ENCODE measurements around the gene PFKP.

PFKP gene

GRCh38 chr10:3179174-3179573 is 111.8 kb downstream of the PFKP start:
- no peaks in the 10 kb centered on the region for H3K9me2 ChIP-seq (replicated peaks; ENCODE audit: low read depth, low read length)
- H3K79me2 ChIP-seq (ENCODE audit: insufficient read depth, low read length) = no peaks in the 10 kb centered on the region
- no peak overlapping the region for H3K4me3 ChIP-seq (ENCODE audit: low read length, poor library complexity, severe bottlenecking)
- H2AFZ ChIP-seq (ENCODE audit: low read length) = no peak overlapping the region
- TF ChIP-seq EZH2phosphoT487 (IDR thresholded peaks at IDR 0.05; ENCODE audit: borderline replicate concordance) = no peak
- TF ChIP-seq, protein P1, sequence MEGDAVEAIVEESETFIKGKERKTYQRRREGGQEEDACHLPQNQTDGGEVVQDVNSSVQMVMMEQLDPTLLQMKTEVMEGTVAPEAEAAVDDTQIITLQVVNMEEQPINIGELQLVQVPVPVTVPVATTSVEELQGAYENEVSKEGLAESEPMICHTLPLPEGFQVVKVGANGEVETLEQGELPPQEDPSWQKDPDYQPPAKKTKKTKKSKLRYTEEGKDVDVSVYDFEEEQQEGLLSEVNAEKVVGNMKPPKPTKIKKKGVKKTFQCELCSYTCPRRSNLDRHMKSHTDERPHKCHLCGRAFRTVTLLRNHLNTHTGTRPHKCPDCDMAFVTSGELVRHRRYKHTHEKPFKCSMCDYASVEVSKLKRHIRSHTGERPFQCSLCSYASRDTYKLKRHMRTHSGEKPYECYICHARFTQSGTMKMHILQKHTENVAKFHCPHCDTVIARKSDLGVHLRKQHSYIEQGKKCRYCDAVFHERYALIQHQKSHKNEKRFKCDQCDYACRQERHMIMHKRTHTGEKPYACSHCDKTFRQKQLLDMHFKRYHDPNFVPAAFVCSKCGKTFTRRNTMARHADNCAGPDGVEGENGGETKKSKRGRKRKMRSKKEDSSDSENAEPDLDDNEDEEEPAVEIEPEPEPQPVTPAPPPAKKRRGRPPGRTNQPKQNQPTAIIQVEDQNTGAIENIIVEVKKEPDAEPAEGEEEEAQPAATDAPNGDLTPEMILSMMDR (conservative IDR thresholded peaks at IDR 0.05; ENCODE audit: low read length) = no peak
- H3K36me3 ChIP-seq (ENCODE audit: insufficient read depth, low read length) = no peaks in the 10 kb centered on the region
- H3F3A ChIP-seq (ENCODE audit: low read depth) = no peaks in the 10 kb centered on the region
- H3K4me1 ChIP-seq (ENCODE audit: insufficient read depth, low read length, poor library complexity, severe bottlenecking) = no peaks in the 10 kb centered on the region
- H4K20me1 ChIP-seq (ENCODE audit: insufficient read depth, low read length, poor library complexity, severe bottlenecking) = no peaks in the 10 kb centered on the region
- no peak overlapping the region for H3K4me2 ChIP-seq (ENCODE audit: low read depth, low read length, poor library complexity, severe bottlenecking)
- H3K9me3 ChIP-seq (ENCODE audit: insufficient read depth, low read depth, low read length) = no peaks in the 10 kb centered on the region
- no peak overlapping the region for H3K9ac ChIP-seq (ENCODE audit: low read depth, low read length, poor library complexity, severe bottlenecking)
- H3K27me3 ChIP-seq (ENCODE audit: insufficient read depth, low read length, poor library complexity, severe bottlenecking) = no peaks in the 10 kb centered on the region

- Histone ChIP-seq H3K9me2 (replicated peaks; ENCODE audit: low read depth, low read length) (no peaks in the 10 kb centered on the region), H3K4me1 (ENCODE audit: insufficient read depth, low read length, poor library complexity, severe bottlenecking) (no peaks in the 10 kb centered on the region), H3K27me3 (ENCODE audit: insufficient read depth, low read length, poor library complexity, severe bottlenecking) (no peaks in the 10 kb centered on the region), H3K9ac (ENCODE audit: low read depth, low read length, poor library complexity, severe bottlenecking) (no peak overlapping the region), H2AFZ (ENCODE audit: low read length) (no peak overlapping the region), H3K4me3 (ENCODE audit: low read length, poor library complexity, severe bottlenecking) (no peak overlapping the region), H3K4me2 (ENCODE audit: low read depth, low read length, poor library complexity, severe bottlenecking) (no peak overlapping the region), H4K20me1 (ENCODE audit: insufficient read depth, low read length, poor library complexity, severe bottlenecking) (no peaks in the 10 kb centered on the region), H3K79me2 (ENCODE audit: insufficient read depth, low read length) (no peaks in the 10 kb centered on the region), H3K36me3 (ENCODE audit: insufficient read depth, low read length) (no peaks in the 10 kb centered on the region), H3K9me3 (ENCODE audit: insufficient read depth, low read depth, low read length) (no peaks in the 10 kb centered on the region), H3F3A (ENCODE audit: low read depth) (no peaks in the 10 kb centered on the region)
- no peak for TF ChIP-seq EZH2phosphoT487 (IDR thresholded peaks at IDR 0.05; ENCODE audit: borderline replicate concordance)
- TF ChIP-seq, protein P1 (conservative IDR thresholded peaks at IDR 0.05; ENCODE audit: low read length) = no peak
Observed at GRCh38 chr10:3180355-3181025, 113.1 kb downstream of the PFKP start.

- Histone ChIP-seq H3K9me3 (ENCODE audit: insufficient read depth, low read depth, low read length) (no peaks in the 10 kb centered on the region), H3K4me3 (ENCODE audit: low read length, poor library complexity, severe bottlenecking) (no peak overlapping the region), H3K9ac (ENCODE audit: low read depth, low read length, poor library complexity, severe bottlenecking) (no peak overlapping the region)
Observed at GRCh38 chr10:3185386-3185785, 118.0 kb downstream of the PFKP start.

More at GRCh38 chr10:3185386-3185785, 118.0 kb downstream of the PFKP start:
- no peaks in the 10 kb centered on the region for H3K36me3 ChIP-seq (ENCODE audit: insufficient read depth, low read length)
- H3K27me3 ChIP-seq (ENCODE audit: insufficient read depth, low read length, poor library complexity, severe bottlenecking) = no peaks in the 10 kb centered on the region
- no peaks in the 10 kb centered on the region for H3F3A ChIP-seq (ENCODE audit: low read depth)
- TF ChIP-seq EZH2phosphoT487 (IDR thresholded peaks at IDR 0.05; ENCODE audit: borderline replicate concordance) = no peak
- TF ChIP-seq, protein P1 (conservative IDR thresholded peaks at IDR 0.05; ENCODE audit: low read length) = no peak
- H3K4me1 ChIP-seq (ENCODE audit: insufficient read depth, low read length, poor library complexity, severe bottlenecking) = no peaks in the 10 kb centered on the region
- no peaks in the 10 kb centered on the region for H3K79me2 ChIP-seq (ENCODE audit: insufficient read depth, low read length)
- no peaks in the 10 kb centered on the region for H4K20me1 ChIP-seq (ENCODE audit: insufficient read depth, low read length, poor library complexity, severe bottlenecking)
- no peak overlapping the region for H2AFZ ChIP-seq (ENCODE audit: low read length)
- no peak overlapping the region for H3K4me2 ChIP-seq (ENCODE audit: low read depth, low read length, poor library complexity, severe bottlenecking)
- no peaks in the 10 kb centered on the region for H3K9me2 ChIP-seq (replicated peaks; ENCODE audit: low read depth, low read length)
